ENCODE results near the gene PTPRB.

Gene PTPRB

GRCh38 chr12:70660002-70660604 lies 22.9 kb upstream of the PTPRB start:
- no peak for DNase-seq
- H3K4me2 ChIP-seq (ENCODE audit: low read length, poor library complexity, severe bottlenecking), result no peak overlapping the region
- H3K27ac ChIP-seq (ENCODE audit: low read length, poor library complexity, severe bottlenecking), result no peak overlapping the region
- no peak overlapping the region for H2BK120ac ChIP-seq (ENCODE audit: low read depth, low read length)
- no peak overlapping the region for H2AK5ac ChIP-seq (ENCODE audit: low read length, severe bottlenecking)
- no peak overlapping the region for H3K18ac ChIP-seq (ENCODE audit: low read depth in 1 of 2, low read length in 2 of 2)
- WGBS, result no CpG with 5 or more reads among the region's 5 CpGs
- no peaks in the 10 kb centered on the region for H3K9me3 ChIP-seq (ENCODE audit: control insufficient read depth, low read length)
- no peak overlapping the region for H2AFZ ChIP-seq (ENCODE audit: low read depth, low read length)
- no peak overlapping the region for H2BK12ac ChIP-seq (ENCODE audit: low read length in 2 of 2)
- H3K27me3 ChIP-seq (ENCODE audit: control insufficient read depth in 1 of 2, insufficient read depth in 1 of 2, low read length in 2 of 2), result no peaks in the 10 kb centered on the region
- no peak overlapping the region for H2BK15ac ChIP-seq (ENCODE audit: low read depth, poor library complexity, severe bottlenecking)
- peak overlapping the region; percentile 76 for H3K9ac ChIP-seq (ENCODE audit: low read length)
- no peak overlapping the region for H4K91ac ChIP-seq (ENCODE audit: low read length)
- H3K23ac ChIP-seq (ENCODE audit: low read length in 2 of 2), result no peak overlapping the region
- H4K8ac ChIP-seq (ENCODE audit: low read length), result no peak overlapping the region
- H3K4ac ChIP-seq (ENCODE audit: low read depth in 1 of 2, low read length in 2 of 2), result no peak overlapping the region
- H2BK5ac ChIP-seq (ENCODE audit: low read depth, low read length, poor library complexity, severe bottlenecking), result no peak overlapping the region
- peaks cover 4% of the 10 kb centered on the region for H3K4me1 ChIP-seq (ENCODE audit: control insufficient read depth, insufficient read depth, low read depth, low read length)
- no peaks in the 10 kb centered on the region for H3K79me1 ChIP-seq (replicated peaks; ENCODE audit: low read length, poor library complexity, severe bottlenecking)
- no peak overlapping the region for H3K4me3 ChIP-seq (ENCODE audit: insufficient read depth in 1 of 2, low read depth in 1 of 2, low read length in 2 of 2)
- H3K14ac ChIP-seq (ENCODE audit: low read length in 2 of 2), result no peak overlapping the region
- no peaks in the 10 kb centered on the region for H3K36me3 ChIP-seq (ENCODE audit: control insufficient read depth in 1 of 2, insufficient read depth in 2 of 2, low read depth in 1 of 2, low read length in 2 of 2)

GRCh38 chr12:70659077-70659606 lies 21.9 kb upstream of the PTPRB start:
- no peak for DNase-seq
- WGBS, result 95% methylated on average over 6 of the region's 6 CpGs
- H2BK12ac ChIP-seq (ENCODE audit: low read length in 2 of 2), result no peak overlapping the region
- no peak overlapping the region for H2BK5ac ChIP-seq (ENCODE audit: low read depth, low read length, poor library complexity, severe bottlenecking)
- H3K4me1 ChIP-seq (ENCODE audit: control insufficient read depth, insufficient read depth, low read depth, low read length), result peaks cover 4% of the 10 kb centered on the region
- no peak overlapping the region for H2BK120ac ChIP-seq (ENCODE audit: low read depth, low read length)
- no peak overlapping the region for H3K18ac ChIP-seq (ENCODE audit: low read depth in 1 of 2, low read length in 2 of 2)
- H4K91ac ChIP-seq (ENCODE audit: low read length), result no peak overlapping the region
- no peak overlapping the region for H3K14ac ChIP-seq (ENCODE audit: low read length in 2 of 2)
- H3K4me3 ChIP-seq (ENCODE audit: insufficient read depth in 1 of 2, low read depth in 1 of 2, low read length in 2 of 2), result no peak overlapping the region
- H3K27ac ChIP-seq (ENCODE audit: low read length, poor library complexity, severe bottlenecking), result no peak overlapping the region
- no peak overlapping the region for H3K23ac ChIP-seq (ENCODE audit: low read length in 2 of 2)
- H3K4me2 ChIP-seq (ENCODE audit: low read length, poor library complexity, severe bottlenecking), result no peak overlapping the region
- H2AK5ac ChIP-seq (ENCODE audit: low read length, severe bottlenecking), result no peak overlapping the region
- H3K9ac ChIP-seq (ENCODE audit: low read length), result no peak overlapping the region
- no peaks in the 10 kb centered on the region for H3K79me1 ChIP-seq (replicated peaks; ENCODE audit: low read length, poor library complexity, severe bottlenecking)
- no peak overlapping the region for H3K4ac ChIP-seq (ENCODE audit: low read depth in 1 of 2, low read length in 2 of 2)
- H4K8ac ChIP-seq (ENCODE audit: low read length), result no peak overlapping the region
- H2AFZ ChIP-seq (ENCODE audit: low read depth, low read length), result no peak overlapping the region
- no peak overlapping the region for H2BK15ac ChIP-seq (ENCODE audit: low read depth, poor library complexity, severe bottlenecking)
- H3K9me3 ChIP-seq (ENCODE audit: control insufficient read depth, low read length), result no peaks in the 10 kb centered on the region
- no peaks in the 10 kb centered on the region for H3K36me3 ChIP-seq (ENCODE audit: control insufficient read depth in 1 of 2, insufficient read depth in 2 of 2, low read depth in 1 of 2, low read length in 2 of 2)
- H3K27me3 ChIP-seq (ENCODE audit: control insufficient read depth in 1 of 2, insufficient read depth in 1 of 2, low read length in 2 of 2), result no peaks in the 10 kb centered on the region

GRCh38 chr12:70657616-70658286 lies 20.5 kb upstream of the PTPRB start:
- Histone ChIP-seq H3K4me1 (ENCODE audit: control insufficient read depth, insufficient read depth, low read depth, low read length) (peaks cover 4% of the 10 kb centered on the region), H2BK120ac (ENCODE audit: low read depth, low read length) (no peak overlapping the region), H3K18ac (ENCODE audit: low read depth in 1 of 2, low read length in 2 of 2) (no peak overlapping the region), H3K9ac (ENCODE audit: low read length) (no peak overlapping the region), H4K91ac (ENCODE audit: low read length) (no peak overlapping the region), H3K4me3 (ENCODE audit: insufficient read depth in 1 of 2, low read depth in 1 of 2, low read length in 2 of 2) (no peak overlapping the region), H3K79me1 (replicated peaks; ENCODE audit: low read length, poor library complexity, severe bottlenecking) (no peaks in the 10 kb centered on the region), H3K9me3 (ENCODE audit: control insufficient read depth, low read length) (no peaks in the 10 kb centered on the region), H3K27me3 (ENCODE audit: control insufficient read depth in 1 of 2, insufficient read depth in 1 of 2, low read length in 2 of 2) (no peaks in the 10 kb centered on the region), H4K8ac (ENCODE audit: low read length) (no peak overlapping the region), H2BK12ac (ENCODE audit: low read length in 2 of 2) (no peak overlapping the region), H3K14ac (ENCODE audit: low read length in 2 of 2) (no peak overlapping the region), H2BK15ac (ENCODE audit: low read depth, poor library complexity, severe bottlenecking) (no peak overlapping the region), H2AFZ (ENCODE audit: low read depth, low read length) (no peak overlapping the region), H3K36me3 (ENCODE audit: control insufficient read depth in 1 of 2, insufficient read depth in 2 of 2, low read depth in 1 of 2, low read length in 2 of 2) (no peaks in the 10 kb centered on the region), H3K27ac (ENCODE audit: low read length, poor library complexity, severe bottlenecking) (no peak overlapping the region), H3K4ac (ENCODE audit: low read depth in 1 of 2, low read length in 2 of 2) (no peak overlapping the region), H2AK5ac (ENCODE audit: low read length, severe bottlenecking) (no peak overlapping the region), H3K23ac (ENCODE audit: low read length in 2 of 2) (no peak overlapping the region), H2BK5ac (ENCODE audit: low read depth, low read length, poor library complexity, severe bottlenecking) (no peak overlapping the region), H3K4me2 (ENCODE audit: low read length, poor library complexity, severe bottlenecking) (no peak overlapping the region)
- WGBS, result 83% methylated on average over 4 of the region's 4 CpGs
- DNase-seq, result no peak

GRCh38 chr12:70652451-70652850 lies 15.2 kb upstream of the PTPRB start:
- no peak overlapping the region for H3K18ac ChIP-seq (ENCODE audit: low read depth in 1 of 2, low read length in 2 of 2)
- 91% methylated on average over 1 of the region's 1 CpG for WGBS
- no peak overlapping the region for H4K8ac ChIP-seq (ENCODE audit: low read length)
- no peak overlapping the region for H2AFZ ChIP-seq (ENCODE audit: low read depth, low read length)
- H3K4me2 ChIP-seq (ENCODE audit: low read length, poor library complexity, severe bottlenecking), result no peak overlapping the region
- no peaks in the 10 kb centered on the region for H3K36me3 ChIP-seq (ENCODE audit: control insufficient read depth in 1 of 2, insufficient read depth in 2 of 2, low read depth in 1 of 2, low read length in 2 of 2)
- no peak overlapping the region for H4K91ac ChIP-seq (ENCODE audit: low read length)
- no peaks in the 10 kb centered on the region for H3K4me1 ChIP-seq (ENCODE audit: control insufficient read depth, insufficient read depth, low read depth, low read length)
- no peak overlapping the region for H2AK5ac ChIP-seq (ENCODE audit: low read length, severe bottlenecking)
- H3K23ac ChIP-seq (ENCODE audit: low read length in 2 of 2), result no peak overlapping the region
- no peak overlapping the region for H2BK120ac ChIP-seq (ENCODE audit: low read depth, low read length)
- no peak overlapping the region for H3K14ac ChIP-seq (ENCODE audit: low read length in 2 of 2)
- H3K79me1 ChIP-seq (replicated peaks; ENCODE audit: low read length, poor library complexity, severe bottlenecking), result no peaks in the 10 kb centered on the region
- H3K9me3 ChIP-seq (ENCODE audit: control insufficient read depth, low read length), result no peaks in the 10 kb centered on the region
- no peak for DNase-seq
- H3K4ac ChIP-seq (ENCODE audit: low read depth in 1 of 2, low read length in 2 of 2), result no peak overlapping the region
- H3K27me3 ChIP-seq (ENCODE audit: control insufficient read depth in 1 of 2, insufficient read depth in 1 of 2, low read length in 2 of 2), result no peaks in the 10 kb centered on the region
- no peak overlapping the region for H2BK12ac ChIP-seq (ENCODE audit: low read length in 2 of 2)
- H3K27ac ChIP-seq (ENCODE audit: low read length, poor library complexity, severe bottlenecking), result no peak overlapping the region
- H2BK15ac ChIP-seq (ENCODE audit: low read depth, poor library complexity, severe bottlenecking), result no peak overlapping the region
- no peak overlapping the region for H3K4me3 ChIP-seq (ENCODE audit: insufficient read depth in 1 of 2, low read depth in 1 of 2, low read length in 2 of 2)
- H3K9ac ChIP-seq (ENCODE audit: low read length), result no peak overlapping the region
- no peak overlapping the region for H2BK5ac ChIP-seq (ENCODE audit: low read depth, low read length, poor library complexity, severe bottlenecking)
